Measurements from ENCODE around the gene SASH1.

Gene SASH1

DNA sequence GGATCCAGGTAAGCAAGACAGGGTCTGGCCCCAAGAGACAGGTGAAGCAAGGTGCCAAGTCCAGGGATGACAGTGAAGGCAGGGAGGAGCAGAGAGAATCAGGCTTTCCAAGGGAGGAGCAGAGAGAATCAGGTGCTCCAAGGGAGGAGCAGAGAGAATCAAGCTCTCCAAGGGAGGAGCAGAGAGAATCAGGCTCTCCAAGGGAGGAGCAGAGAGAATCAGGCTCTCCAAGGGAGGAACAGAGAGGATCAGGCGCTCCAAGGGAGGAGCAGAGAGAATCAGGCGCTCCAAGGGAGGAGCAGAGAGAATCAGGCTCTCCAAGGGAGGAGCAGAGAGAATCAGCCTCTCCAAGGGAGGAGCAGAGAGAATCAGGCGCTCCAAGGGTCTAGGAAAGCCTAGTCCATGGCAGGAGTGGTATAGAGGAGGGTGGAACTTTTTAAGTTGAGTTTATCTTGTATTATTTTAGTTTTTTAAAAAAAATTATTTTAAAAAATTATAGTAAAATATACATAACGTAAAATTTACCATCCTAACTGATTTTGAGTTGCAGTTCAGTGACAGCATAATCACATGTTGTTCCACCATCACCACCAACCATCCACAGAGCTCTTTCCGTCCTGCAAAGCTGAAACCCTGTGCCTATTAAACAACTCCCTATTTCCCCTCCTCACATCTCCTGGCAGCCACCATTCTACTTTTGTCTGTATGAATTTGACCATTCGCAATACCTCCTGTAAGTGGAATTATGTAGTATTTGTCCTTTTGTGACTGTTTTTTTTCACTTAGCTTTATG is 64.1 kb downstream of the SASH1 start:
- DNase-seq, result no peak

DNA sequence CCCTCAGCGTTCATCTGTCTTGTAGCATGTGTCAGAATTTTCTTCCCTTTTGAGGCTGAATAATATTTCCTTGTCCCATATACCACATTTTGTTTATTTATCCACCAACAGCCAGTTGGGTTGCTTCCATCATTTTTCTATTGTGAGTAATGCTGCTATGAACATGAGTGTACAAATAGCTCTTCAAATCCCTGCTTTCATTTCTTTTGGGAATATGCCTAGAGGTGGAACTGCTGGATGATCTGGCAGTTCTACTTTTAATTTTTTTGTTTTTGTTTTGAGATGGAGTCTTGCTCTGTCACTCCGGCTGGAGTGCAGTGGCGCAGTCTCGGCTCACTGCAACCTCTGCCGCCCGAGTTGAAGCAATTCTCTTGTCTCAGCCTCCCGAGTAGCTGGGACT is 64.7 kb downstream of the SASH1 start:
- no peak for DNase-seq

DNA sequence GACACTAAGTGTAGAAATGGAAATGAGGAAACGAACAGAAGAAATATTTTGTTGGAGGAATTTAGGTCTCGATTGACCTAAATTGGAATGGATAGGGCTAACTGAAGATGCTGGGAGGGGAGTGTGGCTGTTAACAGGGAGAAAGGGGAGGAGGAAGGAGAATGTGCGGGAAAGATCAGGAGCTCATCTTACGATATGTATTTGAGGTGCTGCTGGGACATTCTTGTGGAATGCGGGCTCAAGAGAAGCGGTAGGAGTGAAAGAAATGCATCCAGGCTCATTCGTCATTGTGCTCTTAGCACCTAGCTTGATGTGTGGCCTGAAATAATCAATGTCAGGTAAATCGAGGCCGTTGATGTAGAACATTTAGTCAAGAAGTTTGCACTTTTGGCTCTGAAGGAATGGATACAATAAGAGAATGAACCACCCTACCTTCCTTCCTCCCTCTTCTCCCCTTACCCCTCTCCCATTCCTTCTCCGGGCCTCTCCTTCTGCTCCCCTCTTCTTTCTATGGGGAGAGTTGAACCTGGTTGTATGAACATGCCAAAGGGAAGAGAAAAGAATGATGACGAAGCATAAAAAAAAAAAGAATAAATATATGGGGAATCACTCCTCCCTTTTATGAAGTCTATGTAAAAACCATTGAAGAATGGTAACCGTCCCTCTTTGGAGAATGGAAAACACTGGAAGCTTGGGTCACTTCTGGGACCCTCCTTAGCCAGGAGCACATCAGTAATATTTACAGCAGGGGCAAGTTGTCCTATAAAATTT is 70.9 kb downstream of the SASH1 start:
- no peak for DNase-seq

DNA sequence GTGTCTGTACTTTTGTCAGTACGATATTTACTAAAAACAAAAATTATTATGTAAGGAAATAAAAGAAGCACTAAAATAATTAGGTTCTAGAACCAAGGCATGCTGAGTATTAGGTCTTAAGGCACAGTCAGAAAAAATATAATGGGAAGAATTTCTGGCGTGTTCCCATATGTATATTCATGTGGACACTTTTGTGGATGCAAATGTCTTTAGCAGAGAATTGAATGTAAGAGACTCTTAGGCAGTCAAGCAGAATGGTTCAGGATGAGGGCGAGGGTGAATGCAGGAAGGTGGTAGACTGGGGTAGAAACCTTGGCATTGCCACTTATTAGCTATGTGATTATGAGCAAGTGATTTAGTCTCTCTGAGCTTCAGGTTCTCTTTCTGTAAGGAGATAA is 71.5 kb downstream of the SASH1 start:
- DNase-seq, result no peak

DNA sequence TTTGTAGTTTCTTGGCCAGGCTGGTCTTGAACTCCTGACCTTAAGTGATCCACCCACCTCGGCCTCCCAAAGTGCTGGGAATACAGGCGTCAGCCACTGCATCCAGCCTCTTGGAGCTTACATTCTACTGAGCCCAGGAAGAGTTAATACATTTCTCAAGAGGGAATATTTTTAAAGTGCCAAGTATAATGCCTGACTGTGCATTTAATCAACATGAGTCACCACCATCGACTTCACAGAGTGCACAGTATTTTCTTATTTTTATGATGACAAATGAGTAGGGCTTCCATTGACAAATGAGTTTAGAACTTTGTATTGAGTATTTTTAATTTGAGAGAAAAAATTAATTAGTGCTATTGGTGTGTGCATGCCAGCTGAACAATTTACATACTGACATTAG is 72.2 kb downstream of the SASH1 start:
- no peak for DNase-seq

DNA sequence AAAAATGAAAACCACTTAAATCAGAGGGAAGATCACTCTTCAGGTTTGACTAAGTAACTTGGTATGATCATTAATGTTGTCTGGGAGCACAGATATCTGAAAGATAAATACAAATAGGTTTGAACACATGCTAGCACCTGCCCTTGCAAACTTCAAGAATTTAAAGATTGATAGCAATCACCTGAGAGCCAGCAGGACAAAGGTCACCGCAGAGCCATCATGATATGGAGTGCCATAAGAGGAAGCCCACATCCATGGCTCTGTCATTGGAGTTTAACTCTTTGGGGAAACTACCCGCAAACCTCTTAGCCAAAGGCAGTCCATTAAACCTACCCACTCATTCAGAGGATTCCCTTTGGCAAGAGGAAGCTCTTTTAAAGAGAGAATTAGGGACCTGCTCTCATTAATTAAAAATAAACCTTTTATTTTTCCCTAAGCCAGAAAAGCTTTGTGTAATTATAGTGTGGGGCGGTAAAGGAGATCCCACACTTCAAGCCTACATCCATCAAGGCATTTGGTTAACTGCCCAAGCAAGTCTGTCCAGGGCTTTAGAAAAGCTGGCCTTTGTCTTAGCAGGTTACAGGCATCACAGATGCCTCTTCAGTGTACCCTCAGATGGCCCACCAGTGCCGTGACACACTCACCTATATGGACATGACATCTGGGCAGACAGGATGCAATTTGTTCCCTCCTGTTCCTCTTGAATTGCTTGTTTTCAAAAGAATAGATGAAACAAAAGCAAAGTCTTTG is 73.0 kb downstream of the SASH1 start:
- no peak for DNase-seq

DNA sequence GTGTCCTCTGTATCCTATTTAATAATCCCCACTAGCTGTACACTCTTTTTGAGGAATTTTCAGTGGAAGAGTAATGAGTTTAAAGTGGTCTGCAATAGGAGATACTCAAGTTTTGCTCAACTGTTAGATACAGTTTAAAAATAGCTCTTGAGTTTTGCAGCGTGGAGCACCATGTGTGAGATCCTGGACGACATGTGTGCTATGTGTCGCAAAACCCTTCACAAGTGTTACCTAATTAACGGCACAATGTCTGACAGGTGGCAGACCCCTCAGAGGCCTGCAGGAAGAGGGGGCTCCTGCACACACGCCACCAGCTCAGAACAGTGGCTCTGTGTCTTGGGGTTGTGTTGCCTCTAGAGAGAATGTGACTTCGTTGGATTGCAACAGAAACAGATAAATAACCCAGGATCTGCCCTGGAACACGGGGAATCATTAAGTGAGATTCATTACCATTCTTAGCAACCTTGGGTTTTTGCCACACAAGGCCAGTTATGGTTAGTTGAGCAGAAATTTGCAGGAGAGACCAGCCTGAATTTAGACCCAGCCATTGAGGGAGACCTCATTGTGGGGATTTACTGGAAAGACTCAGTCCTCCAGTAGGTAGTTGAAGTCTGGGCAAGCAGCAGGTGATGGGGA is 73.8 kb downstream of the SASH1 start:
- no peak for DNase-seq

DNA sequence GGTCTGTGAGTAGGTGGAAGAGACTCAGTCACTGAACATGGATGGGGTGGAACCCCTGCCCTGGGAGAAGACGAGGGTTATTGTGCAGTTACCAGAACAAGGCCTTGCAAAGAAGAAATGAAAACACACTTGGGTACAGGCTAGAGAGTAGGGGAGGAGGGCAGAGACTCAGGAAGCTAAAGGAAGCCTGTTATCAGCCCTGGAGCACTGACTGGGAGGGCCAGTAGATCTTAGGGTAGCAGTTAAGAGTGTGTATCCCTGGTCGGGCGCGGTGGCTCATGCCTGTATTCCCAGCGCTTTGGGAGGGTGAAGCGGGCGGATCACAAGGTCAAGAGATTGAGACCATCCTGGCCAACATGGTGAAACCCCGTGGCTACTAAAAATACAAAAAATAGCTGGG is 74.4 kb downstream of the SASH1 start:
- no peak for DNase-seq

DNA sequence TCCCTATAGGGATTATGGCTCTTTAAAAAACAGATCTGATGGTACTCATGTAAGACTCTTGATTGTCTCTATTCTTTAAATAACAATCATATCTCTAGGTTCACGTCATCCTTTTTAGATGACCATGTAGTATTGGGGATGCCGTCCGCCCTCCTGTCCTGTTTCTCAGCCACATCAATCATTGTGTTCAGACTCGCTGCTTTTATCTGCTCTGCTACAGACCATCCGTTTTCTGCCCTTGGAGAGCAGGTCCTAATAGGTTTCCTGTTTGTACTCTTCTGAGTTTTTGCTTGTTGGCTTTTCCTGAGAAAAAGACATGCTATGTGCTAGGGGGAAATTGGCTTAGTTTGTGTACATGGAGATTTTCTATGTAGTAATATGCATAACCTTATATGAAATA is 76.8 kb downstream of the SASH1 start:
- no peak for DNase-seq

DNA sequence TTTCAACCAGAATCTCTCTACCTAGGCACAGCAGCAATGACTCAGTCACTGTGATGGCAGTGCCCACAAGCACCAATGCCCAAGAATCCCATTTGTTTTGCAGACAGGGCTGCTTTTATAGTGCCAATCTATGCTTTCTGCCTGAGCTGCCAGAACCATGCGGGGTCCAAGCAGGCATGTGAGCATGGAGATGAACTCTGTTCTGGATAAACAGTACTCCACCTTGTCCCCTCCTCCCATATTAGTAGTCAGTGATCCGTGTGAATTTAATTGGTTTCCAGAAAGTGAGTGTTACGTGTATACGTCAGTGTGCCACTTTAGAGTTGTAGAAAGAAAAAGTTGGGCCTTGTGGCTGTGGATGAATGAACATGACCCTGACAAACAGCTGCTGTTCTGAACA is 79.4 kb downstream of the SASH1 start:
- DNase-seq, result no peak

DNA sequence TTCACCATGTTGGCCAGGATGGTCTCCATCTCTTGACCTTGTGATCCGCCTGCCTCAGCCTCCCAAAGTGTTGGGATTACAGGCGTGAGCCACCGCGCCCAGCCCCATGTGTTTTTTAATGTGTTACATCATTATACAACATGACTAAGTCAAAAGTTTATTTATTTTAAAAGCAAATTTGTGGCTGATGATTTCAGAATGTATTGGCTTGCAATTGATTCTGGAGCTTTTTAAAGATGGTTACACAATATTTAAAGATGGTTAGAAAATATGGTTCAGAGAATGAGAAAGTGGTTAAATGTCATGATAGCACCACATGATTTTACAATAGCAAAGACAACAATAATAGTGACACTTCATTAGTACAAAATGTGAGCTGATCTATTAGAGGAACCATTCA is 80.5 kb downstream of the SASH1 start:
- DNase-seq, result no peak

DNA sequence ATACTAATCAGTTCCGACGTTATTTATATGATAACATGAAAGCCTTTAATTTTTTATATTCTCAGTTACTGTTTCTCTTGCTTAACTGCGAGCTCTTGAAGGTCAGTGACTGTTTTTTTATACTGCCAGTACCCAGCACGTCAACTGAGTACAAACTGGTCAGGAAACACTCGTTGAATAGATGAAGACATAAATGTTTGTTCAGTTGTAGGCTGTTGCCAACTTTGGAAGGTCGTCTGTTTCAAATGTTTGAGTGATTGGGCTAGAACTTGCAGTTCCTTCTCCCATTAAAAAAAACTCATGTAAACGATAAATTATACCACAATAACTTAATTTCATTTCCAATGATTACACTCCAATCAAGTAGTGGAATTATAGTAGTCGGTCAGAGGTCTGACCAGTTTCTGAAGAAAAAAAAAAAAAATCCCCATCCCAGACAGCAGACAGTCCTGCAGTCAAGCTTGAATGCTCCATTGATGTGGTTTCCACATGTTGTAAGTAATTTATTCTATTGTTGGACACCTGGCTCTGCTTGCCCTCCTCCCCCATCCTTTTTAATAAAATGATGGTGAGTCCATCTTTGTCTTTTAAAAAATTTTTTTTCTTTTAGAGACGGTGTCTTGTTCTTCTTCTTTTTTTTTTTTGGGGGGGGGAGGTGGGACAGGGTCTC is 81.1 kb downstream of the SASH1 start:
- no peak for DNase-seq

DNA sequence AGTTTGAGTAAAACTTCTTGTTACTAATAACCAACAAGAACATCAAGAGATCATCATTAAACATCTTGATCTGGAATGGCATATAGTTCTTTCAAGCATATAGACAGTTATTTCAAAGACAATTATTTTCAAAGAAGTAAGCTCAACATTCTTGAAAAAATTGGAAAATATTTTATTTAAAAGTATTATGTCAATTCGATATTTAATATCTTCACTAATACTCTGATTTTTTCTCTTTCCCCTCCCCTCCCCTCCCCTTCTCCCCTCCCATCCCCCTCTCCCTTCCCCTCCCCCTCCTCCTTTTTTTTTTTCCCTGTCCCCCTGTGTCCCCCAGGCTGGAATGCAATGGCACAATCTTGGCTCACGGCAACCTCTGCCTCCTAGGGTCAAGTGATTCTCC is 82.8 kb downstream of the SASH1 start:
- DNase-seq, result no peak

DNA sequence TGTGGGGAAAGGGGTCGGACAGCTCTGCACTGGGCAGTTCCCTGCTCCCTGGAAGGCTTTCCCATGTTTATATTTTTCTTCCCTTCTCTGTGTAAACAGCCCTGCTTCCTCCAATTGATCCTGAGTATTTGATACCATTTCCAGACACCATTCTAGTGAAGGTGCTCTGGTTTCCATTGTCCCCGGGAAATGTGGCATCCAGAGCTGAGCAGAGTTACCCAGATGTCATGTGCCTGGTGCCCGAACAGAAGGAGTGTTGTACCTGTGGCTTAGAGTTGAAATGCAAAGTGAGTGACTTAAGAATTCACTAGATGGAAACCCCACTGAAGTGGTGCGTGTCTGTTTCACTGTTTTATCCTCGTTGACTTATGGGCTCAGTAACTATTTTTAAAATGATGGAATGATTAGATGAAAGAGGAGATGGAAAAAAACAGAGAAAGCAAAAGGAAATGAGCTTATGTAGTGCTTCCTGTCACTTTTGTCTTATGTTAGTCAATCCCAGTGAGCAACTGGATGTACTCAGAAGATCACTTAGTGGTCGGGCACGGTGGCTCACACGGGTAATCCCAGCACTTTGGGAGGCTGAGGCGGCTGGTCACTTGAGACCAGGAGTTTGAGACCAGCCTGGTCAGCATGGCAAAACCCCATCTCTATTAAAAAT is 83.8 kb downstream of the SASH1 start:
- DNase-seq, result no peak

DNA sequence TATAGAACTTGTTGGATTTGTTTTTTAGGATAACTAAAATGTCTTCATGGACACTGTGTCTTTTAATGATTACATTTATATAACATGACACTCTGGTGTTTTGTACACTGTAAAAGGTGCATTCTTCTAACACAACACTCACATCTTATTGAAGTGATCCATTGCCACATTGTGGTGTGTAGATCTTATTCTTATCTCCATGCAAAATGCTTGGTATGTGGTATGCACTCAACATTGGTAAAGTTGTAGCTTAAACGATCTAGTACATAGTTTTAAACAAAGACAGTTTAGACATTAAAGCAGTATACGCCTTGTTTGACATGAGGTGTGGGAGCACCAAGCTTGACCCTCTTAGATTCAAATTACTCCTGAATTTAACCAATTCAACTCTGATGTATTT is 84.7 kb downstream of the SASH1 start:
- DNase-seq, result no peak

DNA sequence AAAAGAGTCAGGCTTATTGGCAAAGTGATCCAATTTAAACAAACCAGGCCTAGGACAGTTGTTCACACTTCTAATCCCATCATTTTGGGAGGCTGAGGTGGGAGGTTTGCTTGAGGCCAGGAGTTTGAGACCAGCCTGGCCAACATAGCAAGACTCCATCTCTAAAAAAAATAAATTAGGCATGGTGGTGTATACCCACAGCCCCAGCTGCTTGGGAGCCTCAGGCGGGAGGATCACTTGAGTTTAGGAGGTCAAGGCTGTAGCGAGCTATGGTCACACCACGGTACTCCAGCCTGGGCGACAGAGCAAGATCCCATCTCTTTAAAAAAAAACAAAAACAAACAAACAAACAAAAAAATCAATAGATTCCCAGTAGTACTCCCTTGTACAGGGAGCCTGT is 86.8 kb downstream of the SASH1 start:
- DNase-seq, result no peak

DNA sequence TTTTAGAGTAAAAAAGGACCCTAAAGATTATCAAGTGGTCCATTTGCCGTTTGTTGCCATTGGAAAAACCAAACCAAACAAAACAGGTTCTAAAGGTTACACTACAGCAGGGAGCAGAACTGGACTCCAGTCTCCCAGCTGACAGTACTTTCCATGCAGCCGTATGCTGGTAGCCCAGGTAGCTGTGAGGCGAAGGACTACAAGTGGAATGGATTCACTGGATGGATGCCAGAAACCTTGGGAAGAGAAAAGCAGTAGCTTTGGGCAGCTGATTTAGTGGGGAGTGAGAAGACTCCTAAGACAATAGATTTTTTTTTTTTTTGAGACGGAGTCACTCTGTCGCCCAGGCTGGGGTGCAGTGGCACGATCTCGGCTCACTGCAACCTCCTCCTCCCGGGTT is 88.3 kb downstream of the SASH1 start:
- DNase-seq, result no peak

DNA sequence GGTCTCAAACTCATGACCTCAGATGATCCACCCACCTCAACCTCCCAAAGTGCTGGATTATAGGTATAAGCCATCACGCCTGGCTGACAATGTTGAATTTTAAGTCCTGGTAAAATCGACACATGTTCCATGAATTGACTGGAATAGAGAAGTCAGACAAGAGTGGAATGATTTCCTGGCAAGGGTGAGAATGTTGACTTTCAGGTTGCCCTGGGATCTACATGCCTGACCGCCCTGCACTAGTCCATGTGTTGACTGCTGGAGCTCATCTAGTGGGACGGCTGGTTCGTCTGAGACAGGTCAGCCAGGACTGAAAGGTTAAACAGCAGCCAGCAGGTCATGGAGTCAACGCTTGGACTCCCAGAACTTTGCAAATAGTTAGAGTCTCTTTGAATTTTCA is 88.8 kb downstream of the SASH1 start:
- DNase-seq, result no peak

DNA sequence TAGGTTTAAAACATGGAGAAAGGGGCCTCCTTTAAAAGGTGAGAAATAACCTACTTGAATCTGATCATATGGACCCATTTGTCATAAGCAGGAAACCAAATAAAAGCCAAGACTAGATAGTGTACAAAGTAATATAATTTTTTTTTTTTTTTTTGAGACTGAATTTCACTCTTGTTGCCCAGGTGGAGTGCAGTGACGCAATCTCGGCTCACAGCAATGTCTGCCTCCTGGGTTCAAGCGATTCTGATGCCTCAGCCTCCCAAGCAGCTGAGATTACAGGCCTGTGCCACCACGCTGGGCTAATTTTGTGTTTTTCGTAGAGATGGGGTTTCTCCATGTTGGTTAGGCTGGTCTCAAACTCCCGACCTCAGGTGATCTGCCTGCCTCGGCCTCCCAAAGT is 89.2 kb downstream of the SASH1 start:
- DNase-seq, result no peak

DNA sequence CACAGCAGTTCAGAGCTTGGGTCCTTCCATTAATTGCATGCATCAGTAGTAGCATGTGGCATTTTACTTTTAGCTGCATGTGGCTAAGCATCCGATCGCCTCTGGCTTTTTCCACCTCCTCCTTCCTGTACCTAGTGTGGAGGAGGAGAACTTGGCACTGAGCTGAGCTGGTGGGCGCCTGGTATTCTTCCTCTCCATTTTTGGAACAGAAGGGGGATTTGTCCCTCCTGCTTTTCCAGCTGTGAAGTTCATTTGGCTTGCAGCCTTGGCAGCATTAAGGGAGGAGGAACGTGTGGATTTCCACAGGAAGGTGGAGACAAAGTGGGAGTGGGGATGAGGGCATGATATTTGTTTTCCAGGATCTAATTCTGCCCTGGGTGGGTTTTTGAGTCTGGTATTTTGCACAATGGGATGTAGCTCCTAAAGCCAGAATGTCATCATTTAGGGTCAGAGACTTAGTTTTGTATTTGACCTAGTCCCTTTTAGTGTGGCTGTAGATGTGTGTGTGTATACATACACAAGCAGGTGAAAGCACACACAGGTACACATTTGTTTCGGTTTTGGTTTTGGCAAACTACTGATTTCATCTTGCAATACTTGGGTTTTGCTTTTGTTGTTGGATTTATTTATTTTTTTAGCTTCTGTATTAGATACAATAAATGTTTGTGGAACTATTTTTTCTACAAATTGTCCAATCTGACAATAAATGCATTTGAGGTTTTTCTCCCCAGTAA is 90.0 kb downstream of the SASH1 start:
- DNase-seq, result no peak

DNA sequence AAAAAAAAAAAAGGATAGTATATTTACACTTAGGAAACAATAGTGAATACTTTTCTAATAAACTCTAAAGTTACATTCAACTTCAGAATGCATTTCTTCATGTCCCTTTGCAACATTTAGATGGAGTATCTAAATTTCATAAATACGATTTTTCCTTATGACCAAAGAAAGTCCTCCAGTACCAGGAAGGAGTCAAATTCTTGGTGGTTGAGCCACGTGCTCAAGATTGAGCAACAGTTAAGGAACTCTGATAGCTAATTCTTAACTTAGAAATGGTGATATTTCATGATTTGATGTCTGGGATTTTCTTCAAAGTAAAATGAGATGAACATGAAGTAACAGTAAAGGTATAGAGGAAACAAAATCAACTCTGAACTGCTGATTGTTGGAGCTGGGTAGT is 92.7 kb downstream of the SASH1 start:
- DNase-seq, result no peak

DNA sequence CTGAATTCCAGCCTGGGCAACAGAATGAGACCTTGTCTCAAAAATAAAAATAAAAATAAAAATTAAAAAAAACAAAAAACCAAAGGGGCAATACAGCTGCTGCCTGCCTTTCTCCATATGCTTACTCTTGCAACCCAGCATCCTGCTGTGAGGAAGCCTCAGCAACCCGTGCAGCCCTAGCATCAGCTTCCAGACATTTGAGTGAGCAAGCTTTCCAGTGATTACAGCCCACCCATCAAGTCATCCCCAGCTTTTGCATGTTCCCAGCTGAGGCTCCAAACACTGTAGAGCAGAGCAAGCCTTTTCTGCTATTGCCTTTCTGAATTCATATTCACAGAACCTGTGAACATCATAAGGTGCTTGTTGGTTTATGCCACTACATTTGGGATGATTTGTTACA is 93.8 kb downstream of the SASH1 start:
- DNase-seq, result no peak

Data from activated naive CD4-positive, alpha-beta T cell (primary cell).